NCI-H69 (cell line): ENCODE data around the gene PLCB1.
"Not testable (repeated sequence)": the region's sequence is repeated elsewhere in the genome, so short reads cannot be mapped to it uniquely, and the experiment has no call there.

Experiments used
- DNase-seq: peaks from one replicate; lab custom pipeline; 2025; lab: John Stamatoyannopoulos, UW

The PLCB1 gene

GRCh38 chr20:8156235-8157079 is 24.4 kb downstream of the PLCB1 start:
- DNase-seq: peak; percentile 88

GRCh38 chr20:8159217-8159616 is 27.2 kb downstream of the PLCB1 start:
- DNase-seq: not testable (repeated sequence)

GRCh38 chr20:8161264-8162071 is 29.4 kb downstream of the PLCB1 start:
- DNase-seq: peak; percentile 96

GRCh38 chr20:8162610-8163009 is 30.5 kb downstream of the PLCB1 start:
- no peak for DNase-seq

GRCh38 chr20:8163543-8163942 is 31.5 kb downstream of the PLCB1 start:
- DNase-seq: no peak

GRCh38 chr20:8166730-8167129 is 34.7 kb downstream of the PLCB1 start:
- no peak for DNase-seq

- no peak for DNase-seq
Measured at GRCh38 chr20:8168785-8169288, 36.8 kb downstream of the PLCB1 start.

- no peak for DNase-seq
Measured at GRCh38 chr20:8170921-8171320, 38.9 kb downstream of the PLCB1 start.

GRCh38 chr20:8172191-8172590 is 40.1 kb downstream of the PLCB1 start:
- no peak for DNase-seq

GRCh38 chr20:8175741-8176675 is 43.9 kb downstream of the PLCB1 start:
- peak; percentile 66 for DNase-seq

GRCh38 chr20:8183526-8183925 is 51.5 kb downstream of the PLCB1 start:
- DNase-seq: no peak

GRCh38 chr20:8187740-8188139 is 55.7 kb downstream of the PLCB1 start:
- no peak for DNase-seq

GRCh38 chr20:8190043-8190880 is 58.2 kb downstream of the PLCB1 start:
- DNase-seq: no peak

GRCh38 chr20:8194721-8195120 is 62.7 kb downstream of the PLCB1 start:
- no peak for DNase-seq

GRCh38 chr20:8196096-8196495 is 64.0 kb downstream of the PLCB1 start:
- DNase-seq: no peak

- no peak for DNase-seq
Measured at GRCh38 chr20:8200220-8200619, 68.2 kb downstream of the PLCB1 start.

- no peak for DNase-seq
Measured at GRCh38 chr20:8203366-8203765, 71.3 kb downstream of the PLCB1 start.

- no peak for DNase-seq
Measured at GRCh38 chr20:8205996-8206395, 73.9 kb downstream of the PLCB1 start.

GRCh38 chr20:8208226-8208625 is 76.2 kb downstream of the PLCB1 start:
- DNase-seq: no peak

- DNase-seq: no peak
Measured at GRCh38 chr20:8209061-8209460, 77.0 kb downstream of the PLCB1 start.

GRCh38 chr20:8210749-8211148 is 78.7 kb downstream of the PLCB1 start:
- no peak for DNase-seq
